ENCODE results near the gene SEPTIN11.

The SEPTIN11 gene

DNA sequence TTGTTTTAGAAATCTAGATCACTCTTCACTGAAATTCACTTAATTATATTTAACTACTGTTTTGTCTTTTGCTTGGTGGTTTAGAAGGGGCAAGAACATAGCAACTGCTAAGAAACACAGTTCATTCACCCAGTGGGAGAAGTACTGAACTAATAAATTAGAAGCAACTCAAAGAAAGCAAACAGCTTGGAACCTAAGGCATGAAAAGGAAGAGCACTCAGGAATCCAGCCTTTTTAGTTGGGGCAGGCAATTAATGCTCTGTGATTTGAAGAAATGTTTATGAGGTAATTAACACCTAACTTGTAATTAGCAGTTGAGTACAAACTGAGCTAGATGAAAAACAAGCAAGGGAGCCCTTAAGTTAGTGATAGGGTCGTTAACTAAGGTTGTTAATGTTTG, 22.8 kb downstream of the SEPTIN11 start:
- no peaks in the 10 kb centered on the region for H3K9me3 ChIP-seq (ENCODE audit: insufficient read depth, low read length)
- TF ChIP-seq EZH2phosphoT487 (conservative IDR thresholded peaks at IDR 0.05; ENCODE audit: low read length), result no peak
- TF ChIP-seq, protein P1, sequence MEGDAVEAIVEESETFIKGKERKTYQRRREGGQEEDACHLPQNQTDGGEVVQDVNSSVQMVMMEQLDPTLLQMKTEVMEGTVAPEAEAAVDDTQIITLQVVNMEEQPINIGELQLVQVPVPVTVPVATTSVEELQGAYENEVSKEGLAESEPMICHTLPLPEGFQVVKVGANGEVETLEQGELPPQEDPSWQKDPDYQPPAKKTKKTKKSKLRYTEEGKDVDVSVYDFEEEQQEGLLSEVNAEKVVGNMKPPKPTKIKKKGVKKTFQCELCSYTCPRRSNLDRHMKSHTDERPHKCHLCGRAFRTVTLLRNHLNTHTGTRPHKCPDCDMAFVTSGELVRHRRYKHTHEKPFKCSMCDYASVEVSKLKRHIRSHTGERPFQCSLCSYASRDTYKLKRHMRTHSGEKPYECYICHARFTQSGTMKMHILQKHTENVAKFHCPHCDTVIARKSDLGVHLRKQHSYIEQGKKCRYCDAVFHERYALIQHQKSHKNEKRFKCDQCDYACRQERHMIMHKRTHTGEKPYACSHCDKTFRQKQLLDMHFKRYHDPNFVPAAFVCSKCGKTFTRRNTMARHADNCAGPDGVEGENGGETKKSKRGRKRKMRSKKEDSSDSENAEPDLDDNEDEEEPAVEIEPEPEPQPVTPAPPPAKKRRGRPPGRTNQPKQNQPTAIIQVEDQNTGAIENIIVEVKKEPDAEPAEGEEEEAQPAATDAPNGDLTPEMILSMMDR (IDR thresholded peaks at IDR 0.05; ENCODE audit: insufficient read depth, low read length, poor library complexity, severe bottlenecking), result no peak
- no peaks in the 10 kb centered on the region for H3K27me3 ChIP-seq (ENCODE audit: low read length)
- no peaks in the 10 kb centered on the region for H4K20me1 ChIP-seq (ENCODE audit: low read depth, low read length)
- H2AFZ ChIP-seq (ENCODE audit: low read depth, low read length, severe bottlenecking), result no peak overlapping the region
- no peak overlapping the region for H3K4me3 ChIP-seq (ENCODE audit: insufficient read depth, low read length, poor library complexity, severe bottlenecking)
- no peak overlapping the region for H3K27ac ChIP-seq (ENCODE audit: low read depth, low read length)
- no peak overlapping the region for H3K4me2 ChIP-seq (ENCODE audit: low read depth, low read length, poor library complexity, severe bottlenecking)
- H3K9ac ChIP-seq (ENCODE audit: low read length), result no peak overlapping the region
- no peaks in the 10 kb centered on the region for H3K9me2 ChIP-seq (replicated peaks; ENCODE audit: insufficient read depth, low read length)
- H3K79me2 ChIP-seq (ENCODE audit: insufficient read depth, low read length), result peaks cover 2% of the 10 kb centered on the region; the same call in 1 of the 2 replicates
- H3K36me3 ChIP-seq (ENCODE audit: low read length), result no peaks in the 10 kb centered on the region
- H3F3A ChIP-seq (ENCODE audit: insufficient read depth), result no peaks in the 10 kb centered on the region

DNA sequence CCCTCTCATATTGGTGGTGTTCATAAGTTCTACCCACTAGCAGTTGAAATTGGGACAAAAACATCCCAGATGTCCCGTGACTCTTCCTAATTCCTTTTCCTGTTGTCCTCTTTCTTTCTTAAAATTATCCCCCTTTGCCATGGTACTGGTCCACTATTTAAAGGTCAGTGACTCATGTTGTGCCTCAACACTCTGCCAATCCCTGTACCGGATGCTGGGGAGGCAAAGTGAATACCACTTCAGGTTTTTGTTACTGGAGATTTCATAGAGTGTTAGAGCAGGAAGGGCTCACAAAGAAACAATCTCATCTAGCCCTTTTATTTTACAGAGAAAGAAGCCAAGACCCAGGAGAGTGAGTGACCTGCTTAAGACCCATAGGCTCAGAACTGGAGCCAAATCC, 24.6 kb downstream of the SEPTIN11 start:
- no peaks in the 10 kb centered on the region for H4K20me1 ChIP-seq (ENCODE audit: low read depth, low read length)
- H3K4me3 ChIP-seq (ENCODE audit: insufficient read depth, low read length, poor library complexity, severe bottlenecking), result no peak overlapping the region
- peaks cover 9% of the 10 kb centered on the region for H3K79me2 ChIP-seq (ENCODE audit: insufficient read depth, low read length)
- no peak for TF ChIP-seq EZH2phosphoT487 (conservative IDR thresholded peaks at IDR 0.05; ENCODE audit: low read length)
- TF ChIP-seq, protein P1 (IDR thresholded peaks at IDR 0.05; ENCODE audit: insufficient read depth, low read length, poor library complexity, severe bottlenecking), result no peak
- no peaks in the 10 kb centered on the region for H3K27me3 ChIP-seq (ENCODE audit: low read length)
- no peak overlapping the region for H3K9ac ChIP-seq (ENCODE audit: low read length)
- H3K36me3 ChIP-seq (ENCODE audit: low read length), result no peaks in the 10 kb centered on the region
- no peak overlapping the region for H3K4me2 ChIP-seq (ENCODE audit: low read depth, low read length, poor library complexity, severe bottlenecking)
- no peak overlapping the region for H3K27ac ChIP-seq (ENCODE audit: low read depth, low read length)
- no peak overlapping the region for H2AFZ ChIP-seq (ENCODE audit: low read depth, low read length, severe bottlenecking)
- H3F3A ChIP-seq (ENCODE audit: insufficient read depth), result no peaks in the 10 kb centered on the region
- H3K9me3 ChIP-seq (ENCODE audit: insufficient read depth, low read length), result no peaks in the 10 kb centered on the region
- no peaks in the 10 kb centered on the region for H3K9me2 ChIP-seq (replicated peaks; ENCODE audit: insufficient read depth, low read length)

DNA sequence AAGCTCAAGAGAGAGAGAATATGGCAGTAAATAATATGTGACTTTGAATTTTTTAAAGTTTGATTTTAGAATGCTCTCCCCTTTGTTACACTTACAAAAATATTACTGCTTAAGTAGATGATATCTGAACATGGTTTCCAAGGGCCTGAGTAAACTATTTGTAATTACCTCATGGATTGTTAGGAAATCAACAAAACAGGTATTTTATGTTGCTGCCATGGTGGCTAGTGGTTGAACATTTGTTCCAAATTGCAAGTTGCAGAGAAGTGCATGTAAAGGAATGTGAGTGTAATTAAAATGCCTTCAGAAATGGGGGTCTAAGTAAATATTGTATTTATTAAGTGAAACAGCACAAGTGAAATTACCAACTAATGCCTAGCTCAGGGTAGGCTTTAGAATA, 27.6 kb downstream of the SEPTIN11 start:
- Histone ChIP-seq H3K4me3 (ENCODE audit: insufficient read depth, low read length, poor library complexity, severe bottlenecking) (no peak overlapping the region), H2AFZ (ENCODE audit: low read depth, low read length, severe bottlenecking) (no peak overlapping the region), H3K9me2 (replicated peaks; ENCODE audit: insufficient read depth, low read length) (no peaks in the 10 kb centered on the region), H3K79me2 (ENCODE audit: insufficient read depth, low read length) (peaks cover 8% of the 10 kb centered on the region; the same call in 1 of the 2 replicates), H3K27ac (ENCODE audit: low read depth, low read length) (no peak overlapping the region), H4K20me1 (ENCODE audit: low read depth, low read length) (no peaks in the 10 kb centered on the region), H3K9ac (ENCODE audit: low read length) (no peak overlapping the region), H3K36me3 (ENCODE audit: low read length) (no peaks in the 10 kb centered on the region), H3K4me2 (ENCODE audit: low read depth, low read length, poor library complexity, severe bottlenecking) (no peak overlapping the region), H3F3A (ENCODE audit: insufficient read depth) (no peaks in the 10 kb centered on the region), H3K9me3 (ENCODE audit: insufficient read depth, low read length) (no peaks in the 10 kb centered on the region), H3K27me3 (ENCODE audit: low read length) (no peaks in the 10 kb centered on the region)
- TF ChIP-seq, protein P1 (IDR thresholded peaks at IDR 0.05; ENCODE audit: insufficient read depth, low read length, poor library complexity, severe bottlenecking), result no peak
- TF ChIP-seq EZH2phosphoT487 (conservative IDR thresholded peaks at IDR 0.05; ENCODE audit: low read length), result no peak
